Measurements from ENCODE around the gene ZNF747.
A peak's percentile ranks its signal among the peaks of the same experiment; 100 is the strongest.

The ZNF747 gene

GRCh38 chr16:30558789-30559377 lies 24.2 kb upstream of the ZNF747 start:
- H3K4me3 ChIP-seq (ENCODE audit: low read depth, low read length): peak overlapping the region; percentile 2
- DNase-seq (ENCODE audit: low read depth, low spot score): no peak
- TF ChIP-seq, protein P1, sequence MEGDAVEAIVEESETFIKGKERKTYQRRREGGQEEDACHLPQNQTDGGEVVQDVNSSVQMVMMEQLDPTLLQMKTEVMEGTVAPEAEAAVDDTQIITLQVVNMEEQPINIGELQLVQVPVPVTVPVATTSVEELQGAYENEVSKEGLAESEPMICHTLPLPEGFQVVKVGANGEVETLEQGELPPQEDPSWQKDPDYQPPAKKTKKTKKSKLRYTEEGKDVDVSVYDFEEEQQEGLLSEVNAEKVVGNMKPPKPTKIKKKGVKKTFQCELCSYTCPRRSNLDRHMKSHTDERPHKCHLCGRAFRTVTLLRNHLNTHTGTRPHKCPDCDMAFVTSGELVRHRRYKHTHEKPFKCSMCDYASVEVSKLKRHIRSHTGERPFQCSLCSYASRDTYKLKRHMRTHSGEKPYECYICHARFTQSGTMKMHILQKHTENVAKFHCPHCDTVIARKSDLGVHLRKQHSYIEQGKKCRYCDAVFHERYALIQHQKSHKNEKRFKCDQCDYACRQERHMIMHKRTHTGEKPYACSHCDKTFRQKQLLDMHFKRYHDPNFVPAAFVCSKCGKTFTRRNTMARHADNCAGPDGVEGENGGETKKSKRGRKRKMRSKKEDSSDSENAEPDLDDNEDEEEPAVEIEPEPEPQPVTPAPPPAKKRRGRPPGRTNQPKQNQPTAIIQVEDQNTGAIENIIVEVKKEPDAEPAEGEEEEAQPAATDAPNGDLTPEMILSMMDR (IDR thresholded peaks at IDR 0.05; ENCODE audit: low read depth, low read length): no peak
- in situ Hi-C loops (cut with HindIII; ENCODE audit: low sequenced_read_pairs): no loop called here

DNA sequence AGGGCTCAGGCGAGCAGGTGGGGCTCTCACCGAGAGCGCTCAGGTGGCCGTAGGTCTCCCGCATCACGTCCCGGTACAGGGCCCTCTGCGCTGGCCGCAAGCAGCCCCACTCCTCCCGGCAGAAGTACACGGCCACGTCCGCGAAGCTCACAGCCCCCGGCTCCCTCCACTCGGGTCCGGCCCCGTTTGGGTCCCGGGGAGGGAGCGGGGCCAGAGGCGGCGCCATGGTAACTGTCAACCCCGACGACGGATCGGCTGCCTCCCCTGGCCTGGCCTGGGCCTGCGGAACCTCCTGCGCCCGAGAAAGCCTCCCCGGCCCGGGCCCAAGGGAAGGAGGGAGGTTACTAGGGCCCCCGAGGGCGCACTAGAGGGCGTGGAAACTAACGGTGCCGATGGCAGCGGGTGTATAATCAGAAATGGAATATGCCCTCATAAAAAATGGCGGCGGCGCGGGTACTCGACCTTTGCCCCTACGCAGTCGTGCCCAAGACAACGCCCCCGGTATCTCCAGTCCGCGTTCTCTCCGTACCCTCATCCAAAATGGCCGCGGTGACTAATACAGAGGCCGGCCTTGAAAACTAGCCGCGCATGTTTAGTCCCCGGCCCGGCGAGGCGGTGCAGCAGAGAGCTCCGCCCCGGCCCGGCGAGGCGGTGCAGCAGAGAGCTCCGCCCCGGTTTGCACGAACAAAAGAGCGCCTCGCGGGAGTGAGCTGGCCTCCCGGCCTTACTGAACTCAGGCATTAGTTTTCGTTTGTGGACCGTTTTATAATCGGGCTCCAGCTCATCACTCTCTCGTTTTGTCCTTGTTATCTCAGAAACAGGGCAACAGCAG lies 23.5 kb upstream of the ZNF747 start, which contains the start of gene ZNF764:
Gene ZNF764 (minus strand): TSS at position 418 of the 832 bp plus-strand sequence. CDS start 192 bp downstream, at position 226.
- DNase-seq (ENCODE audit: low read depth, low spot score): peak; percentile 99
- peak within 1 kb of the TSS; percentile 65 for H3K4me3 ChIP-seq (ENCODE audit: low read depth, low read length)
- TF ChIP-seq, protein P1 (IDR thresholded peaks at IDR 0.05; ENCODE audit: low read depth, low read length): no peak
- in situ Hi-C loops (cut with HindIII; ENCODE audit: low sequenced_read_pairs): no loop called here

- in situ Hi-C loops (cut with HindIII; ENCODE audit: low sequenced_read_pairs): no loop called here
- TF ChIP-seq, protein P1 (IDR thresholded peaks at IDR 0.05; ENCODE audit: low read depth, low read length): no peak
- no peak for DNase-seq (ENCODE audit: low read depth, low spot score)
- peak overlapping the region; percentile 65 for H3K4me3 ChIP-seq (ENCODE audit: low read depth, low read length)
Measured at GRCh38 chr16:30557707-30557956, 23.0 kb upstream of the ZNF747 start.

GRCh38 chr16:30556125-30556473 lies 21.4 kb upstream of the ZNF747 start:
- H3K4me3 ChIP-seq (ENCODE audit: low read depth, low read length): no peak overlapping the region

GRCh38 chr16:30555315-30556124 lies 20.9 kb upstream of the ZNF747 start:
- TF ChIP-seq, protein P1 (IDR thresholded peaks at IDR 0.05; ENCODE audit: low read depth, low read length): no peak
- in situ Hi-C loops (cut with HindIII; ENCODE audit: low sequenced_read_pairs): no loop called here
- DNase-seq (ENCODE audit: low read depth, low spot score): no peak
- H3K4me3 ChIP-seq (ENCODE audit: low read depth, low read length): no peak overlapping the region

More at GRCh38 chr16:30556125-30556473, 21.4 kb upstream of the ZNF747 start:
- in situ Hi-C loops (cut with HindIII; ENCODE audit: low sequenced_read_pairs): no loop called here
- TF ChIP-seq, protein P1 (IDR thresholded peaks at IDR 0.05; ENCODE audit: low read depth, low read length): no peak
- DNase-seq (ENCODE audit: low read depth, low spot score): no peak

GRCh38 chr16:30554557-30555314 lies 20.1 kb upstream of the ZNF747 start:
- TF ChIP-seq, protein P1 (IDR thresholded peaks at IDR 0.05; ENCODE audit: low read depth, low read length): no peak
- DNase-seq (ENCODE audit: low read depth, low spot score): no peak

More at GRCh38 chr16:30554557-30555314, 20.1 kb upstream of the ZNF747 start:
- in situ Hi-C loops (cut with HindIII; ENCODE audit: low sequenced_read_pairs): no loop called here
- H3K4me3 ChIP-seq (ENCODE audit: low read depth, low read length): no peak overlapping the region

All from astrocyte of the spinal cord (primary cell).